ENCODE results near the gene KPRP.

The KPRP gene

GRCh38 chr1:152725261-152725660, 32.6 kb upstream of the KPRP start (continued):
- TF ChIP-seq KLF7 (tag by site-specific recombination; IDR thresholded peaks at IDR 0.05; ENCODE audit: borderline replicate concordance) (no peak), ZNF37A (tag by site-specific recombination; IDR thresholded peaks at IDR 0.05) (no peak), ZNF473 (tag by site-specific recombination; IDR thresholded peaks at IDR 0.05) (no peak), ZNF19 (tag by site-specific recombination; IDR thresholded peaks at IDR 0.05; ENCODE audit: low read depth) (no peak), INSM2 (tag by site-specific recombination; IDR thresholded peaks at IDR 0.05) (no peak), ZBTB21 (tag by site-specific recombination; IDR thresholded peaks at IDR 0.05) (no peak), REST (tag by site-specific recombination; IDR thresholded peaks at IDR 0.05) (no peak)

GRCh38 chr1:152728986-152729385, 28.8 kb upstream of the KPRP start:
- Histone ChIP-seq H3K4me3 (ENCODE audit: low read depth, low read length) (no peak overlapping the region), H3K9me3 (ENCODE audit: control insufficient read depth, insufficient read depth, low read depth, low read length) (no peaks in the 10 kb centered on the region), H3K36me3 (ENCODE audit: control insufficient read depth in 2 of 2, insufficient read depth in 1 of 2, low read length in 2 of 2) (no peaks in the 10 kb centered on the region), H3K4me1 (ENCODE audit: control insufficient read depth, insufficient read depth, low read length) (no peaks in the 10 kb centered on the region), H3K27ac (ENCODE audit: extremely low read depth, low read depth, low read length) (no peak overlapping the region)
- POLR2A ChIA-PET: no interaction called here
- CTCF ChIA-PET: no interaction called here
- TF ChIP-seq BCL6B (tag by site-specific recombination; IDR thresholded peaks at IDR 0.05) (no peak), TSHZ1 (tag by site-specific recombination; IDR thresholded peaks at IDR 0.05; ENCODE audit: borderline replicate concordance) (no peak), ZNF600 (tag by site-specific recombination; IDR thresholded peaks at IDR 0.05) (no peak), PRDM6 (tag by site-specific recombination; IDR thresholded peaks at IDR 0.05) (no peak), ZNF639 (tag by site-specific recombination; IDR thresholded peaks at IDR 0.05) (no peak), ZBTB1 (tag by site-specific recombination; IDR thresholded peaks at IDR 0.05) (no peak), BCL11A (tag by site-specific recombination; IDR thresholded peaks at IDR 0.05; ENCODE audit: low read depth) (no peak), ZNF18 (tag by site-specific recombination; IDR thresholded peaks at IDR 0.05) (no peak), YY1 (tag by site-specific recombination; IDR thresholded peaks at IDR 0.05) (no peak), PRDM4 (tag by site-specific recombination; IDR thresholded peaks at IDR 0.05) (no peak)
